Measurements from ENCODE around the gene SMURF1.
"Not testable (repeated sequence)": the region's sequence is repeated elsewhere in the genome, so short reads cannot be mapped to it uniquely, and the experiment has no call there.

Gene SMURF1

DNA sequence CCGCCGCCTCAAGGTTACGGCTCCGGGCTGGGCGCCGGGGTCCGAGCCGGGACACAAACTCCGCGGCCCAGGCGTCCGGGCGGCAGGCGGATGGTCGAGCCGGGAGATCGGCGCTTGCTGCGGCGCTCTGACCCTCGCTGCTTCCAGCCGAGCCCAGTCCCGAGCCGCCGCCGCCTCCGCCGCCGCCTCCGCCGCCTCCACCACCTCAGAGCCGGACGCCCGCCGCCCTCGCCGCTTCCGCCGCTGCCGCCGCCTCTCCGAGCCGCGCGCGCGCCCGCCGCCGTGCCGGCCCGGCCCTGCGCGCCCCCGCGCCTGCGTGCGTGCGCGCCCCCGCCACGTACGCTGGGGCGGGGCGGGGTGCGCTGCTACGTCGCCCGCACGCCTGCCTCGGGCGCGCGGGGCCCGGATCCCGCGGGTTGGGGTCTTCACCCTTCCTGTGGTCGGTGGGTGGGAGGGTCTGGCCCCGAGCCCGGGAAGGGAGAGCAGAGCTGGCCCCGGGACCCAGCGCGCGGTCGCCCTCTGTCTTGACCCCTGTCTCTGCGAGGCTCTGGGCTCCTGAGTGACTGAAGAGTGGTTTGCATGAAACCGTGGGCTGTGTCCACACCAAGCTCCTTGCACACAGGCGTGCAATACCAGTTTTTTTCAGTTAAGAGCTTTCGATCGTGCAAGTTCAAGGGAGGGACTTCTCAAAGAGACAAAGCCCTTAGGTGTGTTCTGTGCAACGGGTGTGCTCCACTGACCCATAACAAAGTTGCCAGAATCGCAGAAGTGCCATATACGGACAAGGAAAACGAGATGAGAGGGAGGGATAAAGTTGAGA, at the start of gene SMURF1:
Gene SMURF1 (minus strand): TSS at position 256 of the 820 bp plus-strand sequence. CDS start 328 bp downstream, outside the sequence.
- peak; percentile 70 for DNase-seq (ENCODE audit: low spot score)

DNA sequence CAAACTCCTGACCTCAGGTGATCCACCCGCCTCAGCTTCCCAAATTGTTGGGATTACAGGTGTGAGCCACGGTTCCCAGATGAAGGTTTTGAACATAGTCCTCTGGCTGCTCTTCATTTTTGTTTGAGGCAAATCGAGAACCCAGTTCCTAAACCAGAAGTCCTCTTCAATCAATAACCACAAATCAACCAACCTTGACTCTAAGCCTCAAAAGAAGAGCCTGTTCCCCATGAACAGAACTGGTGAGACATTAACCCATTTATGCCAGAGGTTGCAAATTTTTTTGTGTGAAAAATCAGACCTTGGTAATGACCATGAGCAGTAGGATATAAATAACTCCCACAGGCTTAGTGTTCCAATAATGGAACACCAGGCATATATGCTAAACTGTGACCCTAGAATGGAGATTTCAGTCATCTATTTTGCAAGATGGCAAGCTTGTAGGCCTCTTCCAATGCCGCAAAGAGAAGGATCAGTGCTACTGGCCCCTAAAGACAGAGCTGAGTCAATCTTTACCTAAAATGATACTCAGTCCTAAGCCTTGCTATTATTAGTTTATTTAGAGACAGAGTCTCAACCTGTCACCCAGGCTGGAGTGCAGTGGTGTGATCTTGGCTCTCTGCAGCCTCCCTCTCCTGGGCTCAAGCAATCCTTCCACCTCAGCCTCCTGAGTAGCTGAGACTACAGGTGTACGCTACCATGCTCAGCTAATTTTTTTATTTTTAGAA, 48.1 kb upstream of the SMURF1 start:
- DNase-seq (ENCODE audit: low spot score): no peak

DNA sequence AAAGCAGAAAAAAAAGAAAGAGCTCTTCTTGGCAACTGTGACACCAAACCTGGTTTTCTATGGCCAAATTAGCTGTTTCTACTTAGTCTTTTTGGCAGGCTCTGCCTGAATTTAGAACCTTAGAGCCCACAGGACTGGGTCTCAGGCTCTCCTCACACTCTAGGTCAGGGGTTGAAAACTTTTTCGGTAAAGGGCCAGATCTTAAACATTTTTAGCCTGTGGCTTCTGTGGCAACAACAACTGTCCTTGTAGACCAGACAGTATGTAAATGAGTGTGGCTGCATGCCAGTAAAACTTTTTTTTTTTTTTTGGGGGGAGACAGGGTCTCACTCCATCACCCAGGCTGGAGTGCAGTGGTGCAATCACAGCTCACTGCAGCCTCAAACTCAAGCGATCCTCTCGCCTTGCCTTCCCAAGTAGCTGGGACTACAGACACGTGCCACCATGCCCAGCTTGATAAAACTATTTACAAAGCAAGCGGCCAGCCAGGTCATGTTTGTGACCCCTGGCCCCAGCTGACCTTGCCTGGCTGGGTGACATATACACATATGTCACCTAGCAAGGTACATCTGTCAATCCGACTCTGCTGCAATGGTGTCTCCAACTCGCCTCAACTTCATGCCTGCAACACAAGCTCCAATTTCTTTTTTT, 46.6 kb upstream of the SMURF1 start:
- no peak for DNase-seq (ENCODE audit: low spot score)

DNA sequence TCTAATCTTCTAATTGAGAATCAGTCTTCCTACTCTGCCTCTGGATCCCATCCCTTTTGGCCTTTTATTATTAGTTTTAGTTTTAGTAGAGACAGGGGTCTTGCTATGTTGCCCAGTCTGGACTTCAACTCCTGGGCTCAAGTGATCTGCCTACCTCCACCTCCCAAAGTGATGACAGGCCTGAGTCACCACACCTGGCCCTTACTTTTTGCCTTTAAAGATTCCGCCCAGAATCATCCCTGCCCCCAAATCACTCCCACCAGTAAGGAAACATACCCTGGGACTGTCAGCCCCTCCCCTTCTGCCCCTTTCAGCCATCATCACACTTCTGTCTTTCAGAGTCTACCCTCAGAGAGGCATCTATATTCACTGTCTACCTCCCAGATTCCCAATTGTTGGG, 45.3 kb upstream of the SMURF1 start:
- DNase-seq (ENCODE audit: low spot score): no peak

DNA sequence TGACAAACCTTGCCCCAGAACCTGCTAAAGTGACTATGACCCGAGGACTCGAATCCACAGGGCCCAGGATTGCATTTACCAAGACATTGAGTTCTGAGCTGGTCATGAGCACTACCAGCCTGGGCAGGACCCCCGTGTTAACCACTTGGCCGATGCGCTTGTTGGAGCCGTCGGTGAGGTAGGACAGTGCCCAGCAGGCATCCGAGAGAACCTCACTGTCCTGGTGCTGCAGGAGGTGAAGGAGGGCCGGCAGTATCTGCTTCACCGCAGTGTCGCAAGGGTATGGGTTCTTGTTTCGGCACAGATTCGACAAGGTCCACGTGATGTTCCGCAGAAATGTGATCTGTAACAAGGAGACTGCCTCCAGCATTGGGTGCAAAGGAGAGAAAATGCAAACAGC, 44.3 kb upstream of the SMURF1 start:
- no peak for DNase-seq (ENCODE audit: low spot score)

DNA sequence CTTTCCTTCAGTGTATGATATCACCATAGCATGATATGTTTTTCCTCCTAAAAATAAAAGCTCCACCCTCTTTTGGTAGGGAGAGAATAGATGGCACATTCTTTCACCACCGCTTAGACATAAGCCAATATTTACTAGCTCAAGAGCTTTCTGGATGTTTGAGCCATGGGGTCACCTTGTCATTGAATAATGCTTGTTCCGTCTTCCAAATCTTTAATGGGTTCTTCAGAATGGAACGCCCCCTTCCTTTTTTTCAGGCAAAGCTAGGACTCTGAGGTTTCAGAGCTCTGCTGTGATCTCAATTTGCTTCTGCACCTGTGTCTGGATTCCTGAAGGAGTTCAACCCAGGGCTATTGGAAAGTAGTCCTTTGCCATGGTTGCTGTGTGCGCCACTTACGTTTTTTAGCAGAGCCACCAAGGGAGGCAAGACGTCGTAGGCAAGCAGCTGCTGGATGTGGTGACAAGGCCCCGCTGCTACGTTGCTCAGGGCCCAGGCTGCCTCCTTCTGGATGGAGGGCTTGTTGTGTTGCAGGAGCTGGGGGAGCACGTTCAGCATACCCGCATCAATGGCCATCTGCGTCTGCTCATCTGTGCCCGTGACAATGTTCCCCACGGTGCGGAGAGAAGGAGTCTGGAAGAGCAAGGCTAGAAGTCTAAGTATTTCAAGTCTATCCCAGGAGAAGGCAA, 40.8 kb upstream of the SMURF1 start:
- DNase-seq (ENCODE audit: low spot score): no peak

DNA sequence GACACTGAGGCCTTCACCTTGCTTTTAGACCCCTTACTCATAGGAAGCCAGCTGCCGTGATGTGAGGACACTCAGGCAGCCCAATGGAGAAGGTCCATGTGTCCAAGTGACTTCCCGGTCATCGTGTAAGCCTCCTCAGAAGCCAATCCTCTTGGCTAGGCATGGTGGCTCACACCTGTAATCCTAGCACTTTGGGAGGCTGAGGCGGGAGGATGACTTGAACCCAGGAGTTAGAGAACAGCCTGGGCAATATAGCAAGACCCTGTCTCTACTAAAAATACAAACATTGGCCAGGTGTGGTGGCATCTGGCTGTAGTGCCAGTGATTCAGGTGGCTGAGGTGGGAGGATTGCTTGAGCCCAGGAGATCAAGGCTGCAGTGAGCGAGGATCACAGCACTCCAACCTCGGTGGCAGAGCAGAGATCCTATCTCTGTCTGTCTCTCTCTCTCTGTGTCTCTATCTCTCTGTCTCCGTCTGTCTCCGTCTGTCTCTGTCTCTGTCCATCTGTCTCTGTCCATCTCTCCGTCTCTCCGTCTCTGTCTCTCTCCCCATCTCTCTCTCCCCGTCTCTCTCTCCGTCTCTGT, 36.3 kb upstream of the SMURF1 start:
- no peak for DNase-seq (ENCODE audit: low spot score)

DNA sequence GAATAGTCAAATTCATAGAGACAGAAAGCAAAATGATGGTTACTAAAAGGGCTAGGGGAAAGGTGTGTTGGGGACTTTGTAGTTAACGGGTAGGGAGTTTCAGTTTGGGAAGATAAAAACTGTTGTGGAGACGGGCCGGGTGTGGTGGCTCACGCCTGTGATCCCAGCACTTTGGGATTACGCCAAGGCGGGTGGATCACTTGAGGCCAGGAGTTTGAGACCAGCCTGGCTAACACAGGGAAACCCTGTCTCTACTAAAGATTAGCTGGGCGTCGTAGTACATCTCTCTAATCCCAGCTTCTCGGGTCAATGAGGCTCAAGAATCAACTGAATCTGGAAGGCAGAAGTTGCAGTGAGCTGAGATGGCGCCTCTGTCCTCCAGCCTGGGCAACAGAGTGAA, 33.3 kb upstream of the SMURF1 start:
- no peak for DNase-seq (ENCODE audit: low spot score)

DNA sequence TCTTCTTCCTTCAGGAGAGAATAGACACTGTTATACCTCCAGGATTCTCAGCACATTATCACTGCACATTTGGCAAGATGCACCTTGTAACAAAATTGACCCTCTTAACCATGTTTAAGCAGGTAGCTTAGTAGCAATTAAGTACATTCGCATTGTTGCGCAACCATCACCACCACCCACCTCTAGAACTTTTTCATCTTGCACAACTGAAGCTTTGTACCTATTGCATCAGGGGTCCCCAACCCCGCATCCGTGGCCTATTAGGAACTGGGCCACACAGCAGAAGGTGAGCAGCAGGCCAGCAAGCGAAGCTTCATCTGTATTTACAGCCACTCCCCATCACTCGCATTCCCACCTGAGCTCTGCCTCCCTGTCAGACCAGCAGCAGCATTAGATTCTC, 29.9 kb upstream of the SMURF1 start:
- DNase-seq (ENCODE audit: low spot score): no peak

DNA sequence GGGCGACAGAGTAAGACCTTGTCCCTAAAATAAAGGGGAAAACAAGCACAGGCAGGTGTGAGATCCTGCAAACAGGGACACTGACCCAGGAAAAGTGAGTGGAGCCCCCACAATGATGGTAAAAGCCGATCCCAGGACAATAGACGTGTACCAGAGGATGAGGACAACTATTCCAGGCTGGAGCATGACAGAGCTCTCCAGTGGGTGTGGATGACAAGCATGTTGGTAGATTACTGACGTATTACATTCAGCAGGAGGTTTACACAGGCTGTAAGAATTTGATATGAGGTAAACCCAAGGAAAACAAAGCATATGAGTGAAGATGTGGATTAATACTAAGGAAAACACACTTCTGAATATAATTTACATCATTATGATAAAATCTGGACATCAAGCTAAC, 27.8 kb upstream of the SMURF1 start:
- DNase-seq (ENCODE audit: low spot score): no peak

DNA sequence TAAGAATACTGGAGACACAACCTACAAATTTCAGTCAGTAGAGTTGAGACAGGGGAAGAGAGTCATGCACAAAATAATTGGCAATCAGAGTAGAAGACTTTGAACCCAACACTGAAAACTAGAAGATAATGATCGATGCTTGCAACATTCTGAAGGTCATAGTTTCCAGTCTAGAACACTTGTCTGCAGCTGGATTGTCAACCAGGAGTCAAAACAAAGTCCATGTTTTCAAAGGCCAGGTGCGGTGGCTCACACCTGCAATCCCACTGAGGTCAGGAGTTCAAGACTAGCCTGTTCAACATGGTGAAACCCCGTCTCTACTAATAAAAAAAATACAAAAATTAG, 26.8 kb upstream of the SMURF1 start:
- no peak for DNase-seq (ENCODE audit: low spot score)

DNA sequence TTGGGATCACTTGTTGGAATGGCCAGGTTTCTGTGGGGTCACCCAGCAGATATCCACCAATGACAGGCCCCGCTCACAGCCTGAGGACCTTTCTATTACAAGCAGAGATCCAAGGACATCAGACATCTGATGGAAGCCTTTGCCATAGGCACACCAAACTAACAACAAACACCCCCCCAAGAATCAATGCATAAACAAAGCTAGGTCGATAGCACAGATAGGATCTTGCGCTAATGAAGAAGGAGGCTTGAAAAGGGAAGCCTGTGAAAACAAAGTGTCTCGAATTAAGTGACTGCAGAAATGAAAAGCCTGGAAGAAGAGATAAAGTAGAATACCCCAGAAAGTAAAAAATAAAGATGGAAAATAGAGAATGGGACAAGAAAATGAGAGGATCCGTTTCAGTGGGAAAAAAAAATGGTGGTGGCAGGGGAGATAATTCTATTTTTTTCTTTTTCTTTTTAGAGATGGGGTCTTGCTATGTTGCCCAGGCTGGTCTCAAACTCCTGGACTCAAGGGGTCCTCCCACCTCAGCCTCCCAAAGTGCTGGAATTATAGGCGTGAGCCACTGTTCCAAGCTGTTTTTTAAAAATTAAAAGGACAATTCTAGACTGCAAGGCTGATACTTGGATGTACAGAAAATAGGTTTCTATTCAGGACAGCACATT, 26.3 kb upstream of the SMURF1 start:
- no peak for DNase-seq (ENCODE audit: low spot score)

DNA sequence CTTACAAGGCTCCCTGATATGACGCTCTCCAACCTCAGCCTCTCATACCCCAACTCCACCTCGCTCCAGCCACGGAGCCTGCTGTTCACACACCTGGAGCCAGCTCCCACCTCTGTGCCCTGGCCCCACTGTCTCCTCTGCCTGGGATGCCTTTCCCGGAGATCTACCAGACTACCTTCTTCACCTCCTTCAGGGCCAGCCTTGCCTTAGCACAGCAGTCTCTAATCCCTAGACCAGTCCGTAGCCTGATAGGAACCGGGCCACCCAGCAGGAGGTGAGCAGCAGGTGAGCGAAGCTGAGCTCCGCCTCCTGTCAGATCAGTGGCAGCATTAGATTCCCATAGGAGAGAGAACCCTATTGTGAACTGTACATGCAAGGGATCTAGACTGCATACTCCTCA, 23.2 kb upstream of the SMURF1 start:
- no peak for DNase-seq (ENCODE audit: low spot score)

DNA sequence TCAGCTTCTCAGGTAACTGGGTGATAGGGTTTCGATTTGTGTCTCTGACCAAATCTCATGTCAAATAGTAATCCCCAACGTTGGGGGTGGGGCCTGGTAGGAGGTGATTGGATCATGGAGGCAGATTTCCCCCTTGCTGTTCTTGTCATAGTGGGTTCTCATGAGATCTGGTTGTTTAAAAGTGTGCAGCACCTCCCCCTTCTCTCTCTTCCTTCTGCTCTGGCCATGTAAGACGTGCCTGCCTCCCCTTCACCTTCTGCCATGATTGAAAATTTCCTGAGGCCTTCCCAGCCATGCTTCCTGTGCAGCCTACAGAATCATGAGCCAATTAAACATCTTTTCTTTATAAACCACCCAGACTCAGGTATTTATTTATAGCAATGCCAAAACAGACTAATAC, 21.9 kb upstream of the SMURF1 start:
- no peak for DNase-seq (ENCODE audit: low spot score)

DNA sequence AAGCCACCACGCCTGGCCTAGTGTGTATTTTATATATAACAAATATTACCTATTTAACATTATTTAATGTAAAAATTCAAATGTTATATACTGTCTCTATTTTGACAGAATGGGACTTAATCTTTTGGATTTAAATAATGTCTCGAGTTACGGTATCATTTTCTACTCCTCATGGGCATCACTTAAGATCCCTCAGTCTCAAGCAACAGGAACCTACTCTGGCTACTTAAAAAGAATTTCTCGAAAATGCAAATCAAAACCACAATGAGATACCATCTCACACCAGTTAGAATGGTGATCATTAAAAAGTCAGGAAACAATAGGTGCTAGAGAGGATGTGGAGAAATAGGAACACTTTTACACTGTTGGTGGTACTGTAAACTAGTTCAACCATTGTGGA, 19.8 kb upstream of the SMURF1 start:
- DNase-seq (ENCODE audit: low spot score): not testable (repeated sequence)

DNA sequence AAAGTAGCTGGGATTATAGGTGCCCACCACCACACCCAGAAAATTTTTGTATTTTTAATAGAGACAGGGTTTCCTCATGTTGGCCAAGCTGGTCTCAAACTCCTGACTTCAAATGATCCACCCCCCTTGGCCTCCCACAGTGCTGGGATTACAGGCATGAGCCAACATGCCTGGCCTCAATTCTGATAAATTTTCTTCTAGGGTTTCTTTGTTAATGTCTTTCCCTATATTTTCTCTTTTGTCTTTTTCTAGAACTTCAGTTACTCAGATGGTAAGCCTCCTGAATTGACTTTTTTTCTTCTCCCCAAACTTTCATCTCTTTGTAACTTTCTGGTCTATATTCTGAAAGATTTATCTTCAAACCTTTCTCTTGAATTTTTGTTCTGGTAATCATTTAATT, 12.7 kb upstream of the SMURF1 start:
- no peak for DNase-seq (ENCODE audit: low spot score)

DNA sequence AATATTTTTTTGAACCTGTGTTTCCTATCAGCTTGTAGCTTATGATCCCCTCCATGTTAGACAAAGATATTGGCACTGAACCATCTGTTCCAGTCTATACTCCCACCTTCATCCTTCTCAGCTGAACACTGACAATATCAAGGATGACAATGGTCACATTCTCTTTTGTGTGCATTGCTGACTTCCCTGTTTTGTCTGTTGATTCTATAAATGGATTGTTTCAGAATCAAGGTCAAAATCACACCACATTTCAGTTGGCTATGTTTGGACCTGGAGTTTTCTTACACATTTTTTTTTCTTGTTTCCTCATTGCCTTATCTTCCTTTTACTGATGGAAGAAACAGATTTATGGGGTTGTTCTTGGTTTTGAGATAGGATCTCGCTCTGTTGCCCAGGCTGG, 11.3 kb upstream of the SMURF1 start:
- DNase-seq (ENCODE audit: low spot score): no peak

DNA sequence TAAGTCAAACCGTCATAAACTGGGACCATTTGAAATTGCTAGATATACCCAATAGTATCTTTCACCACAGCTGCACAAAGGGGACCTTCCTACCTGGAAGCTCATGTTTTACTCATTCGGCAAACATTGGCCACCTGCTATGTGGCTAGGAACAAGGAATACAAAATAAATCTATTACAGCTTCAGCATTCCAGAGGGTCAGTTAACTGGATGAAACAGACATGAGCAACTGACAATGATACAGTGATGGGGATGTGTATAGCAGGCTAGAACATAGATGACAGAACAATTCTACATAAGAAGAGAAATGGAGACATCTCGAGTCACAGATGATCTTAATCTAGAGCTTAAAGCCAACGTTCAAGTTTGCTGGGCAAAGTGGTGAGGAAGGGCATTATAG, 3.1 kb upstream of the SMURF1 start:
- no peak for DNase-seq (ENCODE audit: low spot score)

DNA sequence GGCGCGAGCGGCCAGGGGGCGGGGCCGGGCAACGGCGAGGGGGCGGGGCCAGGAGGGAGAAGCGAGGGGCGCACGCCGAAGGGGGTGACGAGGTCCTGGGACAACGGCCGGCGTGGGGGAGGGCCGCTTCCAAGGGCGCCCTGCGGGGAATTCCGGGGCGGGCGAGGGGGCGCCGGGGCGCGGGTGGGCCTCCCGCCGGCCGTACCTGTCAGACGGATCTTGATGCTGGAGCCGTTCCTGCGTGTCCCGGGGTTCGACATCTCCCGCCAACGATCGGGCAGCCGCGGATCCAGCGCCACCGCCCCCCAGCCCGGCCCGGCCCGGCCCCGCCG, 421 bp downstream of the SMURF1 start:
- DNase-seq (ENCODE audit: low spot score): no peak

DNA sequence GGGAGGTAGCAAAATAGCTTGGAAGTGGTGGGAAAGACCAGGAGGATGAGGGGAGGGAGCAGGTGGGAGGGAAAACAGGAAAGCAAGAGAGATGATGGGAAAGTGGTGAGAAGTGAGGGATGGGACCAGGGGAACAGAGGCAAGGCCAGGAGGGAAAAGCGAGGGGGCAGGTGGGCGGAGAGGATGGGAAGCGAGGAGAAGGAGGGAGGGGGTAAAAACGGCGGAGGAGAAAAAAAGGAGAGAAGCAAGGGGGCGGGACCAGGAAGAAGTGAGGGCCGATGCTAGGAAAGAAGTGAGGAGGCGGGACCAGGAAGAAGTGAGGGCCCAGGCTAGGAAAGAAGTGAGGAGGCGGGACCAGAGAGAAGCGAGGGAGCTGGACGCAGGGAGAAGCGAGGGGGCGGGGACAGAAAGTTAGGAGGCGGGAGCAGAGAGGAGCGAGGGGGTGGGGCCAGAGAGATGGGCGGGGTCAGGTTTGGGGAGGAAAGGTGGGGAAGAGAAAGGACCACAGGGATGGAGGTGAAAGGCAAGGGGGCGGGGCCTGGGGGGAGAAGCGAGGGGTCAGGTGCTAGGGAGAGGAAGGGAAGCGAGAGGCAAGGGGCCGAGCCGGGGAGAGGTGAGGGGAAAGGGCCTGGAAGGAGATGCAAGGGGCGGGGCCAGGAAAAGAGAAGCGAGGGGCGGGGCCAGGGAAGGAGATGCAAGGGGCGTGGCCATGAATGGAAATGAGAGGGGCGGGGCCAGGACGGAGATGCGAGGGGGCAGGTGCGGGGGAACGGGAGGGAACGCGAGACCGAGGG, 984 bp downstream of the SMURF1 start:
- peak; percentile 86 for DNase-seq (ENCODE audit: low spot score)

Measured in CD4-positive, alpha-beta T cell treated with Interleukin-2 at 100 ng/mL for 4 hours (primary cell).